Activated T-helper 2 cell treated with anti-CD3 and anti-CD28 coated beads, Interferon-gamma antibody, Interleukin-2, Interleukin-4, amounts not matched to agents 10 μg/mL and 5 μg/mL and 100 μg/mL, durations not matched to agents 14 hours and 24 hours and 36 hours (primary cell): Measurements from ENCODE around the gene ACAN. TPM values are rescaled to one million over a fixed set of nuclear protein-coding genes. Genes with fewer than 3 reads are reported as not detected.

Experiments used
- DNase-seq: peaks from one replicate; pipeline ENCODE4 v3.0.0; 2021; ENCODE audit warnings: low spot score
- H3K27ac Mint-ChIP-seq: one replicate; pipeline ENCODE4 v1.8.0; 2021; ENCODE audit warnings: mixed read lengths
- H3K27me3 Mint-ChIP-seq: one replicate; pipeline ENCODE4 v1.8.0; 2021; ENCODE audit warnings: low read depth, mixed read lengths
- H3K36me3 Mint-ChIP-seq: one replicate; pipeline ENCODE4 v1.8.0; 2021; ENCODE audit warnings: low read depth, mixed read lengths
- H3K4me1 Mint-ChIP-seq: one replicate; pipeline ENCODE4 v1.8.0; 2021; ENCODE audit warnings: low read depth, mixed read lengths
- H3K4me3 Mint-ChIP-seq: one replicate; pipeline ENCODE4 v1.8.0; 2021; ENCODE audit warnings: low read depth, mild to moderate bottlenecking, moderate library complexity, mixed read lengths
- H3K9me3 Mint-ChIP-seq: one replicate; pipeline ENCODE4 v1.8.0; 2021; ENCODE audit warnings: mixed read lengths
- intact Hi-C: fragments of 100-400 bp; cut with micrococcal nuclease; formaldehyde crosslinking; loops from one replicate; pipeline ENCODE4 v1.15.1; 2023
- total RNA-seq: library from RNA; stranded (reverse); gene quantifications from 2 replicates; pipeline ENCODE4 v1.2.3, GENCODE V29; 2022

The ACAN gene
- total RNA-seq, 1 donor from 2014 or later = not detected

GRCh38 chr15:88805031-88805780 lies 2.0 kb downstream of the ACAN start:
- peaks cover 38% of the 10 kb centered on the region for H3K27me3 Mint-ChIP-seq
- H3K27ac Mint-ChIP-seq = no peak overlapping the region
- no peak overlapping the region for H3K4me3 Mint-ChIP-seq
- no peaks in the 10 kb centered on the region for H3K36me3 Mint-ChIP-seq
- DNase-seq = no peak
- peaks cover 2% of the 10 kb centered on the region for H3K4me1 Mint-ChIP-seq
- H3K9me3 Mint-ChIP-seq = no peaks in the 10 kb centered on the region
- intact Hi-C loops = no loop called here

GRCh38 chr15:88810446-88810845 lies 7.2 kb downstream of the ACAN start:
- no peak overlapping the region for H3K27ac Mint-ChIP-seq
- H3K36me3 Mint-ChIP-seq = no peaks in the 10 kb centered on the region
- H3K4me3 Mint-ChIP-seq = no peak overlapping the region
- H3K4me1 Mint-ChIP-seq = no peaks in the 10 kb centered on the region
- no peak for DNase-seq
- peaks cover 11% of the 10 kb centered on the region for H3K27me3 Mint-ChIP-seq
- H3K9me3 Mint-ChIP-seq = no peaks in the 10 kb centered on the region
- intact Hi-C loops = no loop called here

- no peak for DNase-seq
- H3K4me1 Mint-ChIP-seq = no peaks in the 10 kb centered on the region
- no peak overlapping the region for H3K4me3 Mint-ChIP-seq
- intact Hi-C loops = no loop called here
- no peaks in the 10 kb centered on the region for H3K9me3 Mint-ChIP-seq
- peaks cover 9% of the 10 kb centered on the region for H3K27me3 Mint-ChIP-seq
- H3K27ac Mint-ChIP-seq = no peak overlapping the region
- H3K36me3 Mint-ChIP-seq = no peaks in the 10 kb centered on the region
Measured at GRCh38 chr15:88812133-88812532, 8.9 kb downstream of the ACAN start.

GRCh38 chr15:88813960-88814359 lies 10.7 kb downstream of the ACAN start:
- Mint-ChIP-seq H3K9me3 (no peaks in the 10 kb centered on the region), H3K27me3 (peaks cover 13% of the 10 kb centered on the region), H3K36me3 (no peaks in the 10 kb centered on the region), H3K4me3 (no peak overlapping the region), H3K4me1 (no peaks in the 10 kb centered on the region), H3K27ac (no peak overlapping the region)
- DNase-seq = no peak
- intact Hi-C loops = no loop called here

GRCh38 chr15:88814393-88814792 lies 11.2 kb downstream of the ACAN start:
- H3K4me3 Mint-ChIP-seq = no peak overlapping the region
- DNase-seq = no peak
- no peaks in the 10 kb centered on the region for H3K36me3 Mint-ChIP-seq
- H3K9me3 Mint-ChIP-seq = no peaks in the 10 kb centered on the region
- intact Hi-C loops = no loop called here
- no peaks in the 10 kb centered on the region for H3K4me1 Mint-ChIP-seq
- peaks cover 13% of the 10 kb centered on the region for H3K27me3 Mint-ChIP-seq
- no peak overlapping the region for H3K27ac Mint-ChIP-seq

- no peaks in the 10 kb centered on the region for H3K36me3 Mint-ChIP-seq
- no peaks in the 10 kb centered on the region for H3K9me3 Mint-ChIP-seq
- no peak for DNase-seq
- peaks cover 13% of the 10 kb centered on the region for H3K27me3 Mint-ChIP-seq
- intact Hi-C loops = no loop called here
- no peak overlapping the region for H3K4me3 Mint-ChIP-seq
- H3K27ac Mint-ChIP-seq = no peak overlapping the region
- no peaks in the 10 kb centered on the region for H3K4me1 Mint-ChIP-seq
Measured at GRCh38 chr15:88818920-88819319, 15.7 kb downstream of the ACAN start.

- no peak for DNase-seq
- H3K36me3 Mint-ChIP-seq = no peaks in the 10 kb centered on the region
- peaks cover 13% of the 10 kb centered on the region for H3K27me3 Mint-ChIP-seq
- intact Hi-C loops = no loop called here
- no peak overlapping the region for H3K27ac Mint-ChIP-seq
- no peak overlapping the region for H3K4me3 Mint-ChIP-seq
- H3K4me1 Mint-ChIP-seq = no peaks in the 10 kb centered on the region
- no peaks in the 10 kb centered on the region for H3K9me3 Mint-ChIP-seq
Measured at GRCh38 chr15:88821993-88822392, 18.8 kb downstream of the ACAN start.

- intact Hi-C loops = no loop called here
- H3K9me3 Mint-ChIP-seq = no peaks in the 10 kb centered on the region
- no peaks in the 10 kb centered on the region for H3K4me1 Mint-ChIP-seq
- no peak overlapping the region for H3K27ac Mint-ChIP-seq
- H3K36me3 Mint-ChIP-seq = no peaks in the 10 kb centered on the region
- H3K4me3 Mint-ChIP-seq = no peak overlapping the region
- H3K27me3 Mint-ChIP-seq = peaks cover 3% of the 10 kb centered on the region
- no peak for DNase-seq
Measured at GRCh38 chr15:88828791-88829190, 25.6 kb downstream of the ACAN start.

GRCh38 chr15:88830016-88830415 lies 26.8 kb downstream of the ACAN start:
- Mint-ChIP-seq H3K27me3 (peaks cover 3% of the 10 kb centered on the region), H3K36me3 (no peaks in the 10 kb centered on the region), H3K27ac (no peak overlapping the region), H3K4me1 (no peaks in the 10 kb centered on the region), H3K4me3 (no peak overlapping the region), H3K9me3 (no peaks in the 10 kb centered on the region)
- no peak for DNase-seq
- intact Hi-C loops = no loop called here

- intact Hi-C loops = no loop called here
- Mint-ChIP-seq H3K4me1 (no peaks in the 10 kb centered on the region), H3K4me3 (no peak overlapping the region), H3K9me3 (no peaks in the 10 kb centered on the region), H3K27ac (no peak overlapping the region), H3K36me3 (no peaks in the 10 kb centered on the region), H3K27me3 (peaks cover 2% of the 10 kb centered on the region)
- no peak for DNase-seq
Measured at GRCh38 chr15:88832820-88833730, 29.8 kb downstream of the ACAN start.

- intact Hi-C loops = loop anchor here (1.0 kb wide), 1 partner anchor 209 kb away; no protein-coding TSS in a partner anchor
- Mint-ChIP-seq H3K9me3 (no peaks in the 10 kb centered on the region), H3K27ac (no peak overlapping the region)
Measured at GRCh38 chr15:88833731-88834100, 30.5 kb downstream of the ACAN start.

GRCh38 chr15:88834211-88834812 lies 31.1 kb downstream of the ACAN start:
- Mint-ChIP-seq H3K36me3 (no peaks in the 10 kb centered on the region), H3K27me3 (no peaks in the 10 kb centered on the region), H3K9me3 (no peaks in the 10 kb centered on the region), H3K27ac (no peak overlapping the region), H3K4me1 (no peaks in the 10 kb centered on the region), H3K4me3 (no peak overlapping the region)
- no peak for DNase-seq
- intact Hi-C loops = loop anchor here (1.0 kb wide), 1 partner anchor 210 kb away; no protein-coding TSS in a partner anchor

More at GRCh38 chr15:88833731-88834100, 30.5 kb downstream of the ACAN start:
- no peaks in the 10 kb centered on the region for H3K4me1 Mint-ChIP-seq
- H3K27me3 Mint-ChIP-seq = peaks cover 2% of the 10 kb centered on the region
- DNase-seq = no peak
- no peak overlapping the region for H3K4me3 Mint-ChIP-seq
- H3K36me3 Mint-ChIP-seq = no peaks in the 10 kb centered on the region

- no peak for DNase-seq
- Mint-ChIP-seq H3K36me3 (no peaks in the 10 kb centered on the region), H3K4me1 (no peaks in the 10 kb centered on the region), H3K27ac (no peak overlapping the region), H3K27me3 (no peaks in the 10 kb centered on the region), H3K4me3 (no peak overlapping the region), H3K9me3 (no peaks in the 10 kb centered on the region)
- intact Hi-C loops = no loop called here
Measured at GRCh38 chr15:88835119-88835518, 31.9 kb downstream of the ACAN start.
